Measurements from ENCODE around the gene RIMBP2.

Gene RIMBP2

DNA sequence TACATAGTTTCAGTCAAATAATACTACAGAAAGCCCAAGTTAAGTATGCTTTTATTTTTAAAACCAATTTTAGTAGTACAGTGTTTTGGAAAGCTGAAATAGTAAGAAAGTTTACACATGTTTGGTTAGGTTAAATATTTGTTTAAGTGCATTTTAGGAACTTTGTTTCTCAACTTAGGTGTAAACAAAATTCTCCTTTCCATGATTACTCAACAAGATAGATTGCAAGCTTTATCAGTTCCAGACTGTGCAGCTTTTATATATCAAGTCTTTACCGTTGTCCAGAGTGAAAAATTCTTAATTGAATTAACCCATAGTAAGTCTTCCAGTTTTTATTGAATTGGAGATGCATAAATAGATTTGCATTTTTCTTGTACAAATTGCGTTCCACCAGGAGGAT lies 333.3 kb downstream of the RIMBP2 start:
- H3K4me3 ChIP-seq (ENCODE audit: low read depth, low read length) = no peak overlapping the region
- H3K27ac ChIP-seq (ENCODE audit: extremely low read depth, low read depth, low read length) = no peak overlapping the region
- ChIA-PET POLR2A (no interaction called here), CTCF (interaction anchor here (0.8 kb wide), 1 partner anchor 341 kb away, joined by 3 read pairs; no protein-coding TSS in a partner anchor)
- no peaks in the 10 kb centered on the region for H3K36me3 ChIP-seq (ENCODE audit: control insufficient read depth in 2 of 2, insufficient read depth in 1 of 2, low read length in 2 of 2)
- H3K9me3 ChIP-seq (ENCODE audit: control insufficient read depth, insufficient read depth, low read depth, low read length) = no peaks in the 10 kb centered on the region
- no peaks in the 10 kb centered on the region for H3K4me1 ChIP-seq (ENCODE audit: control insufficient read depth, insufficient read depth, low read length)
- no peak for TF ChIP-seq ZNF274 (IDR thresholded peaks at IDR 0.05; ENCODE audit: low read length)
- TF ChIP-seq ZNF274 (tag by site-specific recombination; IDR thresholded peaks at IDR 0.05; ENCODE audit: borderline replicate concordance) = no peak
- no peak for TF ChIP-seq ZIC2 (tag by site-specific recombination; IDR thresholded peaks at IDR 0.05)
- TF ChIP-seq, protein P1, sequence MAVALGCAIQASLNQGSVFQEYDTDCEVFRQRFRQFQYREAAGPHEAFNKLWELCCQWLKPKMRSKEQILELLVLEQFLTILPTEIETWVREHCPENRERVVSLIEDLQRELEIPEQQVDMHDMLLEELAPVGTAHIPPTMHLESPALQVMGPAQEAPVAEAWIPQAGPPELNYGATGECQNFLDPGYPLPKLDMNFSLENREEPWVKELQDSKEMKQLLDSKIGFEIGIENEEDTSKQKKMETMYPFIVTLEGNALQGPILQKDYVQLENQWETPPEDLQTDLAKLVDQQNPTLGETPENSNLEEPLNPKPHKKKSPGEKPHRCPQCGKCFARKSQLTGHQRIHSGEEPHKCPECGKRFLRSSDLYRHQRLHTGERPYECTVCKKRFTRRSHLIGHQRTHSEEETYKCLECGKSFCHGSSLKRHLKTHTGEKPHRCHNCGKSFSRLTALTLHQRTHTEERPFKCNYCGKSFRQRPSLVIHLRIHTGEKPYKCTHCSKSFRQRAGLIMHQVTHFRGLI (tag by site-specific recombination; IDR thresholded peaks at IDR 0.05) = no peak
- no peak for TF ChIP-seq ZNF521 (tag by site-specific recombination; IDR thresholded peaks at IDR 0.05)
- TF ChIP-seq ZNF626 (tag by site-specific recombination; IDR thresholded peaks at IDR 0.05) = no peak

DNA sequence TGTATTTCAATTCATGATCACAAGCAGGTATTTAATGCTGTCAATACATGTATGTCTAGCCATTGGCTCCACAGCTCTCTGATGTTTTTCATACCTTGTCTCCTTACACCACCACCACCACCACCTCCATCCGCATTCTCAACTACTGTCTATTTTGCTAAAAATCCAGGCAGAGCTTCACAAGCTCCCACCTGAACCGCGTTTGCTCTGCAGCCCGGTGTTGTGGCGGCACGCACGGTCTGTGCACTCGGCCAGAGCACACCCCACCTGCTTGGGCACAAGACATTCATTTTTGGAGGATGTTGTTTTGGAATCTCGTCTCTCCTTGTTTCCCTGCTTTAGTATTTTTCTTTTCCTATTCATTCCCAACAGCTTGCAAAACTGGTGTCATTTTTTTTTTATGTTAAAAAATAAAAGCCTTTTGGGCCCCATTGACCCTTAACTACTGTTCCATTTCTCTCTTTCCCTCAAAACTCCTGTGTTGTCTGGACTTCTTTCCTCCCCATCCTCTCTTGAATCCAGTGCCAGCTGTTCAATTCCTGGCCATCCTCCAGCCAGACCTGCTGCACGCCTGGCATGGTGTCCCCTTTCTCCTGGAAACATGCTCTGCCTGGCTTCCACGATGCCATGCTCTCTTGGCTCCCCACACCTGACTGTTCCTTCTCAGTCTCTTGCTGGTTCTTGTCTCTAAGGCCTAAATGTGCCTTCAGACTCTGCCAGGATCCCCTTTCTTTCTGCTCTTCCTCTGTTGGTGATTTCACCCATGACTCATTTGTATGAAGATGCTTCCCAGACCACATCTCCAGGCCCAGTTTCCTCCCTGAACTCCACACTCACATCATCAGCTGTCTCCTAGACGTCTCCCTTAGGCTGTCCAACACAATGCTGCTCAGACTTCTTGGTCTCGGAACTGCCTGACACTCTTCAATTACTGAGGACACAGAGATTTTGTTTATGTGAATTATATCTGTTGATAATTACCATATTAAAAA lies 340.5 kb downstream of the RIMBP2 start:
- no peaks in the 10 kb centered on the region for H3K9me3 ChIP-seq (ENCODE audit: control insufficient read depth, insufficient read depth, low read depth, low read length)
- H3K4me3 ChIP-seq (ENCODE audit: low read depth, low read length) = no peak overlapping the region
- no peaks in the 10 kb centered on the region for H3K36me3 ChIP-seq (ENCODE audit: control insufficient read depth in 2 of 2, insufficient read depth in 1 of 2, low read length in 2 of 2)
- H3K27ac ChIP-seq (ENCODE audit: extremely low read depth, low read depth, low read length) = no peak overlapping the region
- POLR2A ChIA-PET = interaction anchor here (0.6 kb wide), 1 partner anchor 1491 kb away, joined by 4 read pairs; no protein-coding TSS in a partner anchor
- no peaks in the 10 kb centered on the region for H3K4me1 ChIP-seq (ENCODE audit: control insufficient read depth, insufficient read depth, low read length)
- CTCF ChIA-PET = interaction anchor here (0.6 kb wide), 1 partner anchor 23 kb away, joined by 3 read pairs; no protein-coding TSS in a partner anchor
- TF ChIP-seq ZNF654 (tag by site-specific recombination; IDR thresholded peaks at IDR 0.05; ENCODE audit: low read depth) = no peak
- no peak for TF ChIP-seq ZNF596 (tag by site-specific recombination; IDR thresholded peaks at IDR 0.05)
- TF ChIP-seq ZSCAN30 (tag by site-specific recombination; IDR thresholded peaks at IDR 0.05) = no peak
- TF ChIP-seq ZFP37 (tag by site-specific recombination; IDR thresholded peaks at IDR 0.05) = no peak
- TF ChIP-seq EGR2 (tag by site-specific recombination; IDR thresholded peaks at IDR 0.05; ENCODE audit: low read depth) = no peak
- TF ChIP-seq, protein P2, sequence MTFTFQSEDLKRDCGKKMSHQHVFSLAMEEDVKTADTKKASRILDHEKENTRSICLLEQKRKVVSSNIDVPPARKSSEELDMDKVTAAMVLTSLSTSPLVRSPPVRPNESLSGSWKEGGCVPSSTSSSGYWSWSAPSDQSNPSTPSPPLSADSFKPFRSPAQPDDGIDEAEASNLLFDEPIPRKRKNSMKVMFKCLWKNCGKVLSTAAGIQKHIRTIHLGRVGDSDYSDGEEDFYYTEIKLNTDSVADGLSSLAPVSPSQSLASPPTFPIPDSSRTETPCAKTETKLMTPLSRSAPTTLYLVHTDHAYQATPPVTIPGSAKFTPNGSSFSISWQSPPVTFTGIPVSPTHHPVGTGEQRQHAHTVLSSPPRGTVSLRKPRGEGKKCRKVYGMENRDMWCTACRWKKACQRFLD (tag by site-specific recombination; IDR thresholded peaks at IDR 0.05) = no peak
- TF ChIP-seq, protein P3, sequence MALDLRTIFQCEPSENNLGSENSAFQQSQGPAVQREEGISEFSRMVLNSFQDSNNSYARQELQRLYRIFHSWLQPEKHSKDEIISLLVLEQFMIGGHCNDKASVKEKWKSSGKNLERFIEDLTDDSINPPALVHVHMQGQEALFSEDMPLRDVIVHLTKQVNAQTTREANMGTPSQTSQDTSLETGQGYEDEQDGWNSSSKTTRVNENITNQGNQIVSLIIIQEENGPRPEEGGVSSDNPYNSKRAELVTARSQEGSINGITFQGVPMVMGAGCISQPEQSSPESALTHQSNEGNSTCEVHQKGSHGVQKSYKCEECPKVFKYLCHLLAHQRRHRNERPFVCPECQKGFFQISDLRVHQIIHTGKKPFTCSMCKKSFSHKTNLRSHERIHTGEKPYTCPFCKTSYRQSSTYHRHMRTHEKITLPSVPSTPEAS (tag by site-specific recombination; IDR thresholded peaks at IDR 0.05) = no peak
- no peak for TF ChIP-seq ZNF707 (tag by site-specific recombination; IDR thresholded peaks at IDR 0.05)
- TF ChIP-seq YY1 (tag by site-specific recombination; IDR thresholded peaks at IDR 0.05) = no peak
- TF ChIP-seq ZNF837 (tag by site-specific recombination; IDR thresholded peaks at IDR 0.05) = no peak
- no peak for TF ChIP-seq ZIC2 (tag by site-specific recombination; IDR thresholded peaks at IDR 0.05)
- TF ChIP-seq, protein P4, sequence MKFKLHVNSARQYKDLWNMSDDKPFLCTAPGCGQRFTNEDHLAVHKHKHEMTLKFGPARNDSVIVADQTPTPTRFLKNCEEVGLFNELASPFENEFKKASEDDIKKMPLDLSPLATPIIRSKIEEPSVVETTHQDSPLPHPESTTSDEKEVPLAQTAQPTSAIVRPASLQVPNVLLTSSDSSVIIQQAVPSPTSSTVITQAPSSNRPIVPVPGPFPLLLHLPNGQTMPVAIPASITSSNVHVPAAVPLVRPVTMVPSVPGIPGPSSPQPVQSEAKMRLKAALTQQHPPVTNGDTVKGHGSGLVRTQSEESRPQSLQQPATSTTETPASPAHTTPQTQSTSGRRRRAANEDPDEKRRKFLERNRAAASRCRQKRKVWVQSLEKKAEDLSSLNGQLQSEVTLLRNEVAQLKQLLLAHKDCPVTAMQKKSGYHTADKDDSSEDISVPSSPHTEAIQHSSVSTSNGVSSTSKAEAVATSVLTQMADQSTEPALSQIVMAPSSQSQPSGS (tag by site-specific recombination; IDR thresholded peaks at IDR 0.05; ENCODE audit: low read depth) = no peak
- TF ChIP-seq, protein P5, sequence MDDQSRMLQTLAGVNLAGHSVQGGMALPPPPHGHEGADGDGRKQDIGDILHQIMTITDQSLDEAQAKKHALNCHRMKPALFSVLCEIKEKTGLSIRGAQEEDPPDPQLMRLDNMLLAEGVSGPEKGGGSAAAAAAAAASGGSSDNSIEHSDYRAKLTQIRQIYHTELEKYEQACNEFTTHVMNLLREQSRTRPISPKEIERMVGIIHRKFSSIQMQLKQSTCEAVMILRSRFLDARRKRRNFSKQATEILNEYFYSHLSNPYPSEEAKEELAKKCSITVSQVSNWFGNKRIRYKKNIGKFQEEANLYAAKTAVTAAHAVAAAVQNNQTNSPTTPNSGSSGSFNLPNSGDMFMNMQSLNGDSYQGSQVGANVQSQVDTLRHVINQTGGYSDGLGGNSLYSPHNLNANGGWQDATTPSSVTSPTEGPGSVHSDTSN (CRISPR knock-in tag; IDR thresholded peaks at IDR 0.05) = no peak
- TF ChIP-seq ZBTB20 (tag by site-specific recombination; IDR thresholded peaks at IDR 0.05) = no peak
- no peak for TF ChIP-seq SP7 (tag by site-specific recombination; IDR thresholded peaks at IDR 0.05)
- TF ChIP-seq ZNF24 (tag by site-specific recombination; IDR thresholded peaks at IDR 0.05) = no peak
- no peak for TF ChIP-seq ZNF433 (tag by site-specific recombination; IDR thresholded peaks at IDR 0.05; ENCODE audit: low read depth)
- TF ChIP-seq, protein P6, sequence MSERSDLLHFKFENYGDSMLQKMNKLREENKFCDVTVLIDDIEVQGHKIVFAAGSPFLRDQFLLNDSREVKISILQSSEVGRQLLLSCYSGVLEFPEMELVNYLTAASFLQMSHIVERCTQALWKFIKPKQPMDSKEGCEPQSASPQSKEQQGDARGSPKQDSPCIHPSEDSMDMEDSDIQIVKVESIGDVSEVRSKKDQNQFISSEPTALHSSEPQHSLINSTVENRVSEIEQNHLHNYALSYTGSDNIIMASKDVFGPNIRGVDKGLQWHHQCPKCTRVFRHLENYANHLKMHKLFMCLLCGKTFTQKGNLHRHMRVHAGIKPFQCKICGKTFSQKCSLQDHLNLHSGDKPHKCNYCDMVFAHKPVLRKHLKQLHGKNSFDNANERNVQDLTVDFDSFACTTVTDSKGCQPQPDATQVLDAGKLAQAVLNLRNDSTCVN (tag by site-specific recombination; optimal IDR thresholded peaks at IDR 0.05) = no peak
- no peak for TF ChIP-seq MEIS1 (CRISPR knock-in tag; IDR thresholded peaks at IDR 0.05; ENCODE audit: borderline replicate concordance)

Data from HEK293 (cell line).